Stimulated activated naive CD4-positive, alpha-beta T cell (primary cell): ENCODE data around the gene NCOA4.
"Not testable (repeated sequence)": the region's sequence is repeated elsewhere in the genome, so short reads cannot be mapped to it uniquely, and the experiment has no call there.

Experiments used
- DNase-seq, 6 experiments: peaks; one replicate each; lab custom pipeline; 2025; lab: John Stamatoyannopoulos, UW

The NCOA4 gene

GRCh38 chr10:46030091-46030937 lies at the start of gene NCOA4:
Gene NCOA4 (minus strand): TSS chr10:46030623. CDS start chr10:46016680, 13,943 bp downstream.
- peak; percentile 85 to 96 (median 93) for DNase-seq

GRCh38 chr10:46079831-46080585 lies 49.6 kb upstream of the NCOA4 start:
- DNase-seq = no peak

GRCh38 chr10:46077731-46078413 lies 47.4 kb upstream of the NCOA4 start:
- no peak for DNase-seq

GRCh38 chr10:46077141-46077554 lies 46.7 kb upstream of the NCOA4 start:
- DNase-seq = peak in 1 of 6 experiments; percentile 39

- no peak for DNase-seq
Observed at GRCh38 chr10:46075869-46076268, 45.4 kb upstream of the NCOA4 start.

GRCh38 chr10:46074196-46074946 lies 43.9 kb upstream of the NCOA4 start:
- no peak for DNase-seq

- DNase-seq = no peak
Observed at GRCh38 chr10:46073564-46073963, 43.1 kb upstream of the NCOA4 start.

GRCh38 chr10:46070749-46071148 lies 40.3 kb upstream of the NCOA4 start:
- no peak for DNase-seq

GRCh38 chr10:46069771-46070463 lies 39.5 kb upstream of the NCOA4 start:
- no peak for DNase-seq

GRCh38 chr10:46068905-46069304 lies 38.5 kb upstream of the NCOA4 start:
- DNase-seq = no peak

- DNase-seq = no peak
Observed at GRCh38 chr10:46068117-46068516, 37.7 kb upstream of the NCOA4 start.

- no peak for DNase-seq
Observed at GRCh38 chr10:46064269-46064817, 33.9 kb upstream of the NCOA4 start.

GRCh38 chr10:46062723-46063428 lies 32.5 kb upstream of the NCOA4 start:
- no peak for DNase-seq

GRCh38 chr10:46060706-46061105 lies 30.3 kb upstream of the NCOA4 start:
- DNase-seq = no peak

- DNase-seq = not testable (repeated sequence)
Observed at GRCh38 chr10:46057927-46058326, 27.5 kb upstream of the NCOA4 start.

- no peak for DNase-seq
Observed at GRCh38 chr10:46057038-46057437, 26.6 kb upstream of the NCOA4 start.

GRCh38 chr10:46055771-46056170 lies 25.3 kb upstream of the NCOA4 start:
- no peak for DNase-seq

- no peak for DNase-seq
Observed at GRCh38 chr10:46053534-46054434, 23.4 kb upstream of the NCOA4 start.

- DNase-seq = no peak
Observed at GRCh38 chr10:46052791-46053375, 22.5 kb upstream of the NCOA4 start.
